Testis (tissue), 3 donors: ENCODE results near the gene GDPD4. TPM values are rescaled to one million over a fixed set of nuclear protein-coding genes. Genes with fewer than 3 reads are reported as not detected.
A peak's percentile ranks its signal among the peaks of the same experiment; 100 is the strongest.

Source experiments
- DNase-seq: peaks from one replicate; pipeline ENCODE4 v3.0.0-alpha.2; 2019
- H3K27ac ChIP-seq, 2 donors: fragments of 200-600 bp; sonication (generic); one replicate each; pipeline ENCODE4 v1.5.1; 2019
- H3K27me3 ChIP-seq: fragments of 200-600 bp; sonication (generic); one replicate; pipeline ENCODE4 v1.5.1; 2019
- H3K36me3 ChIP-seq: fragments of 200-600 bp; sonication (generic); one replicate; pipeline ENCODE4 v1.5.1; 2017; ENCODE audit warnings: low read depth; ENCODE audit errors: missing control alignments
- H3K4me1 ChIP-seq: fragments of 200-600 bp; sonication (generic); one replicate; pipeline ENCODE4 v1.5.1; 2019
- H3K4me3 ChIP-seq, 2 donors: fragments of 200-600 bp; sonication (generic); one replicate each; pipeline ENCODE4 v1.5.1; 2017 to 2019
- H3K9me3 ChIP-seq: fragments of 200-600 bp; sonication (generic); one replicate; pipeline ENCODE4 v1.5.1; 2017
- CTCF ChIP-seq, 3 experiments: fragments of 450-650 bp in 2 of 3; fragments of 200-600 bp in 1 of 3; sonication (generic) in 1 of 3; IDR thresholded peaks; one replicate each; pipeline ENCODE4 v1.5.1; 2016 to 2019; ENCODE audit warnings: antibody characterized with exemption in 3 of 3, mild to moderate bottlenecking in 2 of 3, moderate library complexity in 1 of 3
- POLR2A ChIP-seq: fragments of 450-650 bp; IDR thresholded peaks from one replicate; pipeline ENCODE4 v1.6.1; 2017; ENCODE audit warnings: antibody characterized with exemption, mild to moderate bottlenecking, moderate library complexity
- WGBS, 2 donors: methylation state at CpG; one replicate each; pipeline ENCODE4 v1.1.5; 2018; 5-methylcytosine and 5-hydroxymethylcytosine counted together
- intact Hi-C: fragments of 100-400 bp; cut with DNase I; formaldehyde crosslinking; loops from one replicate; pipeline ENCODE4 v1.15.1; 2023; ENCODE audit warnings: low total_unique reads
- polyA plus RNA-seq: library from polyadenylated mRNA; stranded (reverse); fragments of 350-450 nt; fragmentation: Illumina TruSeq; extraction: RNeasy Lipid Tissue Mini Kit (QIAGEN cat#74804); gene quantifications from one replicate; pipeline ENCODE4 v1.2.3, GENCODE V29; 2014; ENCODE audit warnings: low read depth, low replicate concordance; ENCODE audit not compliant: insufficient read depth
- total RNA-seq, 2 donors: library from RNA; depleted of rRNA; stranded (reverse); fragments of >200 nt; gene quantifications; one replicate each; pipeline ENCODE4 v1.2.3, GENCODE V29; 2016

GDPD4 gene
- total and polyA plus RNA-seq, 3 donors from 2014 or later: 11.9 to 27.2 (median 22.6) TPM

GRCh38 chr11:77195071-77195755 lies 106.3 kb downstream of the GDPD4 start:
- Histone ChIP-seq H3K4me3 (no peak overlapping the region), H3K36me3 (no peaks in the 10 kb centered on the region), H3K9me3 (no peaks in the 10 kb centered on the region), H3K4me1 (peaks cover 8% of the 10 kb centered on the region), H3K27me3 (no peaks in the 10 kb centered on the region), H3K27ac (no peak overlapping the region)
- no peak for DNase-seq
- 66 to 72% methylated on average over 15 to 16 of the region's 16 CpGs for WGBS, 2 donors
- intact Hi-C loops: loop anchor here (10.0 kb wide), 1 partner anchor 420 kb away; no protein-coding TSS in a partner anchor
- no peak for TF ChIP-seq POLR2A
- TF ChIP-seq CTCF (IDR thresholded peaks at IDR 0.05): no peak

- Histone ChIP-seq H3K9me3 (no peaks in the 10 kb centered on the region), H3K4me3 (no peak overlapping the region), H3K27ac (no peak overlapping the region), H3K4me1 (peaks cover 7% of the 10 kb centered on the region), H3K27me3 (no peaks in the 10 kb centered on the region), H3K36me3 (no peaks in the 10 kb centered on the region)
- intact Hi-C loops: loop anchor here (10.0 kb wide), 1 partner anchor 421 kb away; no protein-coding TSS in a partner anchor
- TF ChIP-seq POLR2A: no peak
- WGBS, 2 donors: 91% methylated on average over 15 of the region's 15 CpGs
- no peak for DNase-seq
Measured at GRCh38 chr11:77193911-77194830, 107.3 kb downstream of the GDPD4 start.

GRCh38 chr11:77193167-77193566 lies 108.3 kb downstream of the GDPD4 start:
- Histone ChIP-seq H3K4me1 (peaks cover 7% of the 10 kb centered on the region), H3K4me3 (no peak overlapping the region), H3K27me3 (no peaks in the 10 kb centered on the region), H3K9me3 (no peaks in the 10 kb centered on the region), H3K27ac (no peak overlapping the region), H3K36me3 (no peaks in the 10 kb centered on the region)
- intact Hi-C loops: loop anchor here (10.0 kb wide), 1 partner anchor 422 kb away; no protein-coding TSS in a partner anchor
- no peak for DNase-seq
- TF ChIP-seq CTCF (IDR thresholded peaks at IDR 0.05): no peak
- no peak for TF ChIP-seq POLR2A

GRCh38 chr11:77191823-77192495 lies 109.5 kb downstream of the GDPD4 start:
- H3K27ac ChIP-seq: no peak overlapping the region
- intact Hi-C loops: loop anchor here (10.0 kb wide), 1 partner anchor 423 kb away; no protein-coding TSS in a partner anchor
- no peaks in the 10 kb centered on the region for H3K9me3 ChIP-seq
- TF ChIP-seq POLR2A: no peak
- TF ChIP-seq CTCF (IDR thresholded peaks at IDR 0.05): peak in 2 of 3 experiments; percentile 6 to 25
- peak; percentile 49 for DNase-seq
- H3K4me1 ChIP-seq: peaks cover 6% of the 10 kb centered on the region
- H3K27me3 ChIP-seq: no peaks in the 10 kb centered on the region
- H3K4me3 ChIP-seq: no peak overlapping the region
- H3K36me3 ChIP-seq: no peaks in the 10 kb centered on the region
- WGBS, 2 donors: 69 to 70% methylated on average over 17 to 27 of the region's 27 CpGs
